GM21526 (cell line): ENCODE results near the gene HMG20B.

Source experiments
- ATAC-seq: cut with Tn5 transposase; IDR thresholded peaks from one replicate; pipeline ENCODE4 v1.9.1; 2021; ENCODE audit warnings: moderate library complexity; ENCODE audit not compliant: unreplicated experiment, low FRiP score

The HMG20B gene

GRCh38 chr19:3536429-3537100, 36.2 kb upstream of the HMG20B start:
- ATAC-seq: no peak

DNA sequence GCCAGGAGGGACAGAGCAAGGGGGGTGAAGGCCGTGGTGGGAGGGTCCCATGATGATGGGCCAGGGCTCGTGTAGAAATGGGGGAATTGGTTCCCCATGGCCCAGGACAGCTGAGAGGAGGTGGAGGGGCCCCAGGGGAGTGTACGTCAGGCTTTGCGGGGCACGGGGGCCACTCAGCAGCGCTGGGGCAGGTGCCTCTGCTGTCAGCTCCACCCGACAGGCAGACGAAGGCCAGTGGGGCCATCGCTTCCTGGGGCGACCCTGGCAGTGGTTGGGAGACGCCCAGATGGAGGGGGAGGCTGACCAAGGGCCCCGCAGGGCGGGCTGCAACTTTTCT, 35.7 kb upstream of the HMG20B start:
- ATAC-seq: no peak

GRCh38 chr19:3537438-3538240, 35.1 kb upstream of the HMG20B start:
- ATAC-seq: no peak

GRCh38 chr19:3538258-3538929, 34.4 kb upstream of the HMG20B start:
- ATAC-seq: no peak

GRCh38 chr19:3538965-3539755, 33.6 kb upstream of the HMG20B start, which contains the start of gene TEKTIP1:
TEKTIP1 (plus strand) TSS chr19:3539174; CDS start chr19:3539178, 4 bp downstream.
- no peak for ATAC-seq

DNA sequence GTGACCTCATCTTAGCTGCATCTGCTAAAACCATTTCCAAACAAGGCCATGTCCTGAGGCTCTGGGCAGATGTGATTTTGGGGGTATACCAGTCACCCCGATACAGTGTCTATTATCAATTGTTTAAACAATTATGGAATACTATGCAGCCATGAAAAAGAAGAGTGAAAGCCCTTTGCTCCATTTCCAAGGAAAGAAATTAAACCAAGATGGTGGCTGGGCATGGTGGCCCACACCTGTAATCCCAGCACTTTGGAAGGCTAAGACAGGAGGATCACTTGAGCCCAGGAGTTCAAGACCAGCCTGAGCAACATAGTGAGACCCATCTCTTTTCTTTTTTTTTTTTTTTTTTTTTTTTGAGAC, 33.0 kb upstream of the HMG20B start:
- no peak for ATAC-seq

GRCh38 chr19:3543150-3544057, 29.3 kb upstream of the HMG20B start:
- ATAC-seq: no peak

- ATAC-seq: no peak
These were observed 28.7 kb upstream of the HMG20B start for GRCh38 chr19:3544058-3544376.

DNA sequence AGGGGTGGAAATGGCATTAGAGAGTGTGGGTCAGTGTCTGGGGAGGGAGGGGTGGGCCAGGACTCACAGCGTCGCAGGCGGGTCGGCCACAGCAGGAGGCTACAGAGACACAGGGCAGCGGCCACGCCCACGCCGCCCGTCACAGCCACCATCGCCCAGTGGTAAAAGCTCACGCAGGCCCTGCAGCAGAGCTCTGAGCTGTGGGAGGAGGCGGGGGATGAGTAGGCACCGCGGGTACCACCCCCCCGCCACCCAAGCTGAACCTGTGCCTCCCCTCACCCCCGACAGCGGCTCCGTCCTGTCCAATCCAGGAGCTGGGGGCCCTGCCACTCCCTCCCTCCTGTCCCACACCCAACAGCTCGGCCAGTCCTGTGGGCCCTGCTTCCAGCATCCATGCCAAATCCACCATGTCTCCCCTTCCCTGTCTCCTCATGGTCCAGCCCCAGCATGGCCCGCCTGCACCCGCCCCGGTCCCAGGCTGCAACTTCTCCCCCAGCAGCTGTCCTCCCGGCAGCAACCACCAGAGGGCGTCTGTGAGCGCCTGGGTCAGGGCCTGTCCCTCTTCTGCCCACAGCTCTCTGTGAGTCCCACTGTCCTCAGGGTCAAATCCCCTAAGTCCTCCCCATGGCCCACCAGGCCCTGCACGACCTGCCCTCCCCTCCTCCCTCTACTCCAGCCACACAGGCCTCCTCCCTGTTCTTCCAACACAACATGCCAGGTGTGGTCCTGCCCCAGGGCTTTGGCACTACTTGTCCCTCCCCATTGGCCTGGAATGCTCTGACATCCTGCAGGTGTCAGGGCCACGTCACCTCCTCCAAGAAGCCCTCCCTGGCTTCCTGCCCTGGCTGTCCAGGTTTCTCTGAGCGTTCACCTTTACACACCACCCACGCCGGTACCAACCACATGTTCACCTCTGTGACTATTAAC, 27.7 kb upstream of the HMG20B start:
- no peak for ATAC-seq

- no peak for ATAC-seq
These were observed 27.1 kb upstream of the HMG20B start for GRCh38 chr19:3545669-3546034.

GRCh38 chr19:3546119-3546518, 26.6 kb upstream of the HMG20B start:
- no peak for ATAC-seq

DNA sequence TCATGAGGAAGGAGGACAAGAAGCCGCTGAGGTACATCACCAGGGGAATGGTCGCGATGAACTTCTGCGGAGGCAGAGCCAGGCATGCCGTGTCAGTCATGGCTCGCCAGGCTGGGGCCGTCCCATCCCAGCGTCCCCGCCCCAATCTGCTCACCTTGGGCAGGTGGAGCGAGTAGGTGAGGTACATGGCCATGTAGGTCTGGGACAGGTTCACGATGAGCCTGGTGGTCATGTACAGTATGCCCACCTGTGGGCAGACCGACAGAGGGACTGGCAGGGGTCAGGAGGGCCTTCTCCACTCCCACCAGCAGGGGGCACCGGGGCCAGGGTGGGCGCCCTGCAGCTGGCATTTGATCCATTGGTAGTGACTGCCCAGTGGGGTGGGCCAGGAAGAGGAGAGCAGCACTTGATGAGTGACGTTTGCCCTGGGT, 25.4 kb upstream of the HMG20B start:
- ATAC-seq: no peak

DNA sequence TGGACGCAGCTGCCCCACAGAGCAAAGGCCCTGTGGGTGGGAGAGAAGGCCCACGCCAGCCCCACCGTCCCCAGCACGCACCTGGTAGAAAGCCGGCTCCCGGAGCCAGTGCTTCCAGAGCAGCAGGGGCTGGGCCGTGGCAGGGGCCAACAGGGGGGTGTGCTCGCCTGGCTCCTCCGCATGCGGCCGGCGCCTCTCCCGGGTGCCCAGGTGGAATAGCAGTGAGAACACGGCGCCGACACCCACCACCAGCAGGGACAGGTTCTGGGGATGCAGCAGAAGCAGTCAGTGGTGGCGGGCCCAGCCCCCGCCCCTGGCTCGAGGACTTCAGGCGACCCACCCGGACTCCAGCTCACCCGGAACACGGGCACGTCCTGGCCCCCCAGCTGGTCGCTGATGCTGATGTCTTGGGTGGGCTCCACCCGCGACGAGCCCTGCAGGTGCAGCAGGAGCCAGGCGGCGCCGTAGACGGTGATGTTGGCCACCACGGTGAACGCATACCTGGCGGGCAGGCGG, 24.9 kb upstream of the HMG20B start:
- ATAC-seq: no peak

DNA sequence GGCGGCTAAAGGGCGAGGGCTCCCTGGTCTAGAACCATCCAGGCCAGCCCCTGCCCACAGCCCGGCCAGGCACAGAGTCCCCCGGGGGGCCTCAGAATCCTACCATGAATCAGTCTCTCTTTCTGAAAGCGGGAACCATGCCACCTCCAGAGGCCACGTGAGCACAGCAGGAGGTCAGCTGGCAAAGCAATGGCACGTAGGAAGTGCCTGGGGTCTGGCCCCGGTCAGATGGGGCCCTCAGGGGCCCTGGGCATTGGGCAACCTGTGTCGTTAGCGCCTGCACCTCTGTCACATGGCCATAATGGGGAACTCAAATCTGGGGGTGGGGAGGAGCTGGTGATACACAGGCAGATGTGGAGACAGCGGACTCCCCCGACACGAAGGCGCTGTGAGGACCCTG, 24.1 kb upstream of the HMG20B start:
- ATAC-seq: no peak

DNA sequence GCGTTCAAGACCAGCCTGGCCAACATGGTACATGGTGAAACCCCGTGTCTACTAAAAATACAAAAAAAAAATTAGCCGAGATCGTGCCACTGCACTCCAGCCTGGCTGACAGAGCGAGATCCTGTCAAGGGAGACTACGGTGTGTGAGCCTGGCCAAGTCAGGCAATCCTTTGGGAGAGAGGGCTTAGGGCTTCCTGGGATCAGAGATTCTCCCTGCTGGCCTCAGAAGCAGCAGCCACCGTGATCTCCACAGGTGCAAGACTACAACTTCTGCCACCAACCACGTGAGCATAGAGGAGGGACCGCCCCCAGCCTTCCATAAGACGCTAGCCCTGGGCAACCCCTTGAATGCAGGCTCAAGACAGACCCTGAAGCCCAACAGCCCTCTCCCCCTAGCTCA, 22.9 kb upstream of the HMG20B start:
- ATAC-seq: no peak

- ATAC-seq: no peak
These were observed 21.6 kb upstream of the HMG20B start for GRCh38 chr19:3550947-3551791.

DNA sequence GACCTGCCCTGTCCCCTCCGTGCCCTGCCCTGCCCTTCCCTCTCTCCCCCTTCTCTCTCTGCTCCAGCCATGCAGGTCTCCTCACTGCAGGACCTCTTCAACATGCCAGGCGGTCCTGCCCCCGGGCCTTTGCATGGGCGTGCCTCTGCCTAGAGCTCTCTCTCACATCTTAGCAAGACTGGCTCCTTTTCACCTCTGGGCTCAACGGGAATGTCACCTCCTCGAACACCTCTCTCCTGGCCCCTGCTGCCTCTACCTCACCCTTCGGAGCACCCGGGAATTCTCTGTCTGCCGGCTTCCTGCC, 21.0 kb upstream of the HMG20B start:
- no peak for ATAC-seq
